Measurements from ENCODE around the gene GREM2. TPM values are rescaled to one million over a fixed set of nuclear protein-coding genes. Genes with fewer than 3 reads are reported as not detected.

GREM2 gene
- polyA plus RNA-seq, 2 donors, result 1.0 to 3.5 TPM

- WGBS, 2 donors, result 16 to 17% methylated on average over 12 of the region's 12 CpGs
- Histone ChIP-seq H3K27ac (ENCODE audit: low read depth in 2 of 2, low read length in 1 of 2) (peak overlapping the region in 1 of 2 donors; percentile 31), H3K36me3 (ENCODE audit: control insufficient read depth in 2 of 2, insufficient read depth in 2 of 2, low read length in 1 of 2) (no peaks in the 10 kb centered on the region), H3K4me3 (ENCODE audit: low read depth in 1 of 2, low read length in 2 of 2) (peak overlapping the region; percentile 40 to 67), H3K4me1 (ENCODE audit: control insufficient read depth in 2 of 2, insufficient read depth in 2 of 2, low read length in 1 of 2) (no peaks in the 10 kb centered on the region), H3K9me3 (ENCODE audit: control insufficient read depth in 2 of 2, insufficient read depth in 1 of 2, low read depth in 1 of 2, low read length in 1 of 2) (no peaks in the 10 kb centered on the region), H3K27me3 (ENCODE audit: control insufficient read depth in 1 of 2, insufficient read depth in 2 of 2, low read length in 2 of 2) (no peaks in the 10 kb centered on the region)
These were observed 732 bp downstream of the GREM2 start for GRCh38 chr1:240611228-240611618.

- Histone ChIP-seq H3K4me3 (ENCODE audit: low read depth in 1 of 2, low read length in 2 of 2) (peak overlapping the region in 1 of 2 donors; percentile 22), H3K4me1 (ENCODE audit: control insufficient read depth in 2 of 2, insufficient read depth in 2 of 2, low read length in 1 of 2) (no peaks in the 10 kb centered on the region), H3K27ac (ENCODE audit: low read depth in 2 of 2, low read length in 1 of 2) (no peak overlapping the region), H3K36me3 (ENCODE audit: control insufficient read depth in 2 of 2, insufficient read depth in 2 of 2, low read length in 1 of 2) (no peaks in the 10 kb centered on the region), H3K27me3 (ENCODE audit: control insufficient read depth in 1 of 2, insufficient read depth in 2 of 2, low read length in 2 of 2) (no peaks in the 10 kb centered on the region), H3K9me3 (ENCODE audit: control insufficient read depth in 2 of 2, insufficient read depth in 1 of 2, low read depth in 1 of 2, low read length in 1 of 2) (no peaks in the 10 kb centered on the region)
- 52 to 60% methylated on average over 6 of the region's 6 CpGs for WGBS, 2 donors
These were observed 1.3 kb downstream of the GREM2 start for GRCh38 chr1:240610636-240611035.

DNA sequence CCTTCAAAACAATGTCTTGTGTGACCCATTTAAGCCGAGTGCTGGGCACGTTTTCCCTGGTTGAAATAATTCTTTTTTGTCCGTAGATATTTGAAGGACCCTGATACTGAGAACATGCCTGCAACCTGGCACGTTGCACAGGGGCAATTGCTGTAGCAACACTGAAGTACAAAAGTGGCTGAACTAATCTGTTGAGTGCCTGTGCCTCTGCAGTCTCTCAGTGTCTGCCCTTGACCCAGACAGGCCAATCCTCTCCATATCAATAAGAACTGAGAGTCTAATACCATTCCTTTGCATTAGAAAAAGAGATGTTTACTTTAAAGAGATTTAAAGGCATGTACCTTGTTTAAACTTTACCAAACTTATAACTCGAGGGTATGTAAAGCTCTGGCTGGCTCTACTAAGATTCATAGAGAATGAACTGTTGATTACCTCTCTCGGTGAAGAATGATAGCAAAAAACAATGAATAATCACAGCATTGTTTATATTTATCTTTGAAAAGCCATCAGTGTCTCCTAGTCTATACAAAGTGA, 2.4 kb downstream of the GREM2 start:
- Histone ChIP-seq H3K27me3 (ENCODE audit: control insufficient read depth in 1 of 2, insufficient read depth in 2 of 2, low read length in 2 of 2) (no peaks in the 10 kb centered on the region), H3K27ac (ENCODE audit: low read depth in 2 of 2, low read length in 1 of 2) (no peak overlapping the region), H3K36me3 (ENCODE audit: control insufficient read depth in 2 of 2, insufficient read depth in 2 of 2, low read length in 1 of 2) (no peaks in the 10 kb centered on the region), H3K9me3 (ENCODE audit: control insufficient read depth in 2 of 2, insufficient read depth in 1 of 2, low read depth in 1 of 2, low read length in 1 of 2) (no peaks in the 10 kb centered on the region), H3K4me3 (ENCODE audit: low read depth in 1 of 2, low read length in 2 of 2) (no peak overlapping the region), H3K4me1 (ENCODE audit: control insufficient read depth in 2 of 2, insufficient read depth in 2 of 2, low read length in 1 of 2) (no peaks in the 10 kb centered on the region)
- WGBS, 2 donors, result 50 to 51% methylated on average over 6 of the region's 6 CpGs

DNA sequence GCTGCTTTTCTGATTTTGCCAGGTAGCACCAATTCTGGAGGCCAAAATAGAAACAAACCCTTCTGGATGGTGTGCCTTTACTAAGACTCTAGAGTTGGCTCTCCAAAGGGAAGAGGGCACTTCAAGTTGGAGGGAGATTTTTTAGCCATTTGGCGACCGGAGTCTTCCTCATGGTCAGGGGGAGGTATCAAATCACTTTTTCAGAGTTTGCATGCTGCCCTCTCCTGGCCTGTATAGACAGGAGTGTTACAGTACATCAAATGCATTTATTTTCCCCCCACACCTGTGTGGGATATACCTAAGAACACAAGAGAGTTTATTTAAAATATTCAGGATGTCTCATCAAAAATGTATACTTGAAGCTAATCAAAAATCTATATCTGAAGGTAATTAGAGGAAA, 3.2 kb downstream of the GREM2 start:
- no peaks in the 10 kb centered on the region for H3K36me3 ChIP-seq (ENCODE audit: control insufficient read depth in 2 of 2, insufficient read depth in 2 of 2, low read length in 1 of 2)
- H3K4me3 ChIP-seq (ENCODE audit: low read depth in 1 of 2, low read length in 2 of 2), result no peak overlapping the region
- WGBS, 2 donors, result 37 to 40% methylated on average over 2 of the region's 2 CpGs
- peaks cover 0 to 3% of the 10 kb centered on the region in 2 donors for H3K9me3 ChIP-seq (ENCODE audit: control insufficient read depth in 2 of 2, insufficient read depth in 1 of 2, low read depth in 1 of 2, low read length in 1 of 2)
- H3K27ac ChIP-seq (ENCODE audit: low read depth in 2 of 2, low read length in 1 of 2), result no peak overlapping the region
- no peaks in the 10 kb centered on the region for H3K27me3 ChIP-seq (ENCODE audit: control insufficient read depth in 1 of 2, insufficient read depth in 2 of 2, low read length in 2 of 2)
- H3K4me1 ChIP-seq (ENCODE audit: control insufficient read depth in 2 of 2, insufficient read depth in 2 of 2, low read length in 1 of 2), result no peaks in the 10 kb centered on the region

DNA sequence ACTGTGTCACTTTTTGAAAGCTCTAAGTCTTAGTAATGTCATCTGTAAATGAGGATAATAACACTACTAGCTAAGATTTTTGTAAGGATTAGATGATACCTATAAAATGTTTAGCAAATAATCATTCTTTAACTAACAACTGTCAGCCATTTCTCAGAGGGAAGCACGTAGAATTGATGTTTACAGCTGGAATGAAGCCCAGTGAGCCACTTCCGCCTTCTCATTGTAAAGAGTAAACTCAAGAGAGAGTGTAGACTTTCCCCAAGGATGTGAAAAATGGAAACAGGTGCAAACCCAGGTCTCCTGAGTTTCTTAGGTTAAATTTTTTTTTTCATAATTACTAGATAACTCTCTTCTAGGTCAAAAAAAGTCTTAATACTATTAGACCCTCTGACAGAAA, 4.9 kb downstream of the GREM2 start:
- Histone ChIP-seq H3K4me1 (ENCODE audit: control insufficient read depth in 2 of 2, insufficient read depth in 2 of 2, low read length in 1 of 2) (no peaks in the 10 kb centered on the region), H3K27ac (ENCODE audit: low read depth in 2 of 2, low read length in 1 of 2) (no peak overlapping the region), H3K27me3 (ENCODE audit: control insufficient read depth in 1 of 2, insufficient read depth in 2 of 2, low read length in 2 of 2) (no peaks in the 10 kb centered on the region), H3K4me3 (ENCODE audit: low read depth in 1 of 2, low read length in 2 of 2) (no peak overlapping the region), H3K9me3 (ENCODE audit: control insufficient read depth in 2 of 2, insufficient read depth in 1 of 2, low read depth in 1 of 2, low read length in 1 of 2) (peaks cover 0 to 3% of the 10 kb centered on the region in 2 donors), H3K36me3 (ENCODE audit: control insufficient read depth in 2 of 2, insufficient read depth in 2 of 2, low read length in 1 of 2) (no peaks in the 10 kb centered on the region)
- WGBS, 2 donors, result 42 to 44% methylated on average over 2 of the region's 2 CpGs

GRCh38 chr1:240602189-240602588, 9.8 kb downstream of the GREM2 start:
- H3K4me3 ChIP-seq (ENCODE audit: low read depth in 1 of 2, low read length in 2 of 2), result no peak overlapping the region
- no peak overlapping the region for H3K27ac ChIP-seq (ENCODE audit: low read depth in 2 of 2, low read length in 1 of 2)
- 62 to 72% methylated on average over 2 of the region's 2 CpGs for WGBS, 2 donors
- no peaks in the 10 kb centered on the region for H3K27me3 ChIP-seq (ENCODE audit: control insufficient read depth in 1 of 2, insufficient read depth in 2 of 2, low read length in 2 of 2)
- peaks cover 0 to 3% of the 10 kb centered on the region in 2 donors for H3K9me3 ChIP-seq (ENCODE audit: control insufficient read depth in 2 of 2, insufficient read depth in 1 of 2, low read depth in 1 of 2, low read length in 1 of 2)
- H3K4me1 ChIP-seq (ENCODE audit: control insufficient read depth in 2 of 2, insufficient read depth in 2 of 2, low read length in 1 of 2), result no peaks in the 10 kb centered on the region
- H3K36me3 ChIP-seq (ENCODE audit: control insufficient read depth in 2 of 2, insufficient read depth in 2 of 2, low read length in 1 of 2), result no peaks in the 10 kb centered on the region

DNA sequence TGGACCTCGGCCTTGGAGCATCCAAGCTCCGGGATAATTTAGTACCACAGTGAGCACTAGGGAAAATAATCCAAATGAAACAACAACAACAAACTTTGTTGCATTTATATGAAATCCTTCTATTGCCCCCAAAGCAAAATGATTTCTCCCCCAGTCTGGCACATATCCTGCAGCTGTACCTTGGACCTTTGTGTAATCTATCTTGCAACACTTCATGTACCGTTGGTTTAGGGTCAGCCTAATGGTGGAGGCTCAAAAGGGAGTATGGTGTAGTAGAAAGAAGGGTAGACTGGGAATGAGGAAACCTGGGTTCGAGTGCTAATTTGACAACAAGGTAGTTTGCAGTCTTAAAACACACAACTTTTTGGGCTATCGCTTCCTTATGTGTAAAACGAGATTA, 12.1 kb downstream of the GREM2 start:
- WGBS, 2 donors, result 83 to 86% methylated on average over 6 of the region's 6 CpGs

DNA sequence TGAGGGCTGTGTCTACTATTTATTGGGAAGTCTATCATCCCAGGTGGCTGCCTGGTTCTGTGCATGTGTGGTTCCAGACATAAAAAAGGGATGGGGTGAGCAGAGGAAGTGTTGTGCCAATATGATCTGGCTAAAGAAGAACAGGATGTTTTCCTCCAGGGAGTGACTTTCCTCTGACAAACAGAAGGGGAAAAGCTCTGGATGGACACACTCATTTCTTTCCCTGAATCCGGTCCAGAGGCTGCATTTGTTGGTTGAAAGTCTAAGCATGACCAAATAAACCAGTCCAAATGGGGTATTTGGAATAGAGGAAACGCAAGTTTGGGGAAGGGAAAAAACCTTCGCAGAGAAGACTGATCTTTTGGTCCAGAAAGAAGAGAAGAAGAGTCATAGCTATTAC, 12.7 kb downstream of the GREM2 start:
- Histone ChIP-seq H3K36me3 (ENCODE audit: control insufficient read depth in 2 of 2, insufficient read depth in 2 of 2, low read length in 1 of 2) (no peaks in the 10 kb centered on the region), H3K27me3 (ENCODE audit: control insufficient read depth in 1 of 2, insufficient read depth in 2 of 2, low read length in 2 of 2) (no peaks in the 10 kb centered on the region), H3K27ac (ENCODE audit: low read depth in 2 of 2, low read length in 1 of 2) (no peak overlapping the region), H3K9me3 (ENCODE audit: control insufficient read depth in 2 of 2, insufficient read depth in 1 of 2, low read depth in 1 of 2, low read length in 1 of 2) (peaks cover 0 to 3% of the 10 kb centered on the region in 2 donors), H3K4me3 (ENCODE audit: low read depth in 1 of 2, low read length in 2 of 2) (no peak overlapping the region), H3K4me1 (ENCODE audit: control insufficient read depth in 2 of 2, insufficient read depth in 2 of 2, low read length in 1 of 2) (no peaks in the 10 kb centered on the region)
- 71 to 75% methylated on average over 3 of the region's 3 CpGs for WGBS, 2 donors

More for the DNA sequence above, 12.1 kb downstream of the GREM2 start:
- Histone ChIP-seq H3K27ac (ENCODE audit: low read depth in 2 of 2, low read length in 1 of 2) (no peak overlapping the region), H3K9me3 (ENCODE audit: control insufficient read depth in 2 of 2, insufficient read depth in 1 of 2, low read depth in 1 of 2, low read length in 1 of 2) (peaks cover 0 to 3% of the 10 kb centered on the region in 2 donors), H3K4me1 (ENCODE audit: control insufficient read depth in 2 of 2, insufficient read depth in 2 of 2, low read length in 1 of 2) (no peaks in the 10 kb centered on the region), H3K4me3 (ENCODE audit: low read depth in 1 of 2, low read length in 2 of 2) (no peak overlapping the region), H3K27me3 (ENCODE audit: control insufficient read depth in 1 of 2, insufficient read depth in 2 of 2, low read length in 2 of 2) (no peaks in the 10 kb centered on the region), H3K36me3 (ENCODE audit: control insufficient read depth in 2 of 2, insufficient read depth in 2 of 2, low read length in 1 of 2) (no peaks in the 10 kb centered on the region)

GRCh38 chr1:240598216-240599001, 13.5 kb downstream of the GREM2 start:
- H3K27ac ChIP-seq (ENCODE audit: low read depth in 2 of 2, low read length in 1 of 2), result no peak overlapping the region
- H3K4me1 ChIP-seq (ENCODE audit: control insufficient read depth in 2 of 2, insufficient read depth in 2 of 2, low read length in 1 of 2), result no peaks in the 10 kb centered on the region
- no peaks in the 10 kb centered on the region for H3K27me3 ChIP-seq (ENCODE audit: control insufficient read depth in 1 of 2, insufficient read depth in 2 of 2, low read length in 2 of 2)
- H3K9me3 ChIP-seq (ENCODE audit: control insufficient read depth in 2 of 2, insufficient read depth in 1 of 2, low read depth in 1 of 2, low read length in 1 of 2), result no peaks in the 10 kb centered on the region
- WGBS, 2 donors, result 59 to 67% methylated on average over 3 of the region's 3 CpGs
- H3K36me3 ChIP-seq (ENCODE audit: control insufficient read depth in 2 of 2, insufficient read depth in 2 of 2, low read length in 1 of 2), result no peaks in the 10 kb centered on the region
- no peak overlapping the region for H3K4me3 ChIP-seq (ENCODE audit: low read depth in 1 of 2, low read length in 2 of 2)

All from esophagus (tissue), 2 donors.